Measurements from ENCODE around the gene PAOX.
"Not testable (repeated sequence)": the region's sequence is repeated elsewhere in the genome, so short reads cannot be mapped to it uniquely, and the experiment has no call there.

Gene PAOX

DNA sequence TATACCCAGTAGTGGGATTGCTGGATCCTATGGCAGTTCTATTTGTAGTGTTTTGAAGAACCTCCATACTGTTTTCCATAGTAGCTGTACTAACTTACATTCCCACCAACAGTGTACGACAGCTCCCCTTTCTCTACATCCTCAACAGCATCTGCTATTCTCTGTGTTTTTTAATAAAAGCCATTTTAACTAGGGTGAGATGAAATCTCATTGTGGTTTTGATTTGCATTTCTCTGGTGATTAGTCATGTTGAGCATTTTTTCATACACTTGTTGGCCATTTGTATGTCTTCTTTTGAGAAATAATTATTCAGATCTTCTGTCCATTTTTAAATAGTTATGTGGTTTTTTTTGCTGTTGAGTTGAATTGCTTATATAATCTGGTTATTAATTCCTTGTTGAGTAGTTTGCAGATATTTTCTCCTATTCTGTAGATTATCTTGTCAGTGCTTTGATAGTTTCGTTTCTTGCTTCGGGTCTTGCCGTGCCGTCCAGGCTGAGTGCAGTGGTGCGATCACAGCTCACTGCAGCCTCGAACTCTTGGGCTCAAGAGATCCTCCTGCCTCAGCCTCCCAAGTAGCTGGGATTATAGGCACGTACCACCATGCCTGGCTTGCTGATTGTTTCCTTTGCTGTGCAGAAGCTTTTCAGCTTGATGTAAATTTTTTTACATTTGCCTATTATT lies 26.9 kb downstream of the PAOX start:
- no peak for DNase-seq (ENCODE audit: low read depth)

DNA sequence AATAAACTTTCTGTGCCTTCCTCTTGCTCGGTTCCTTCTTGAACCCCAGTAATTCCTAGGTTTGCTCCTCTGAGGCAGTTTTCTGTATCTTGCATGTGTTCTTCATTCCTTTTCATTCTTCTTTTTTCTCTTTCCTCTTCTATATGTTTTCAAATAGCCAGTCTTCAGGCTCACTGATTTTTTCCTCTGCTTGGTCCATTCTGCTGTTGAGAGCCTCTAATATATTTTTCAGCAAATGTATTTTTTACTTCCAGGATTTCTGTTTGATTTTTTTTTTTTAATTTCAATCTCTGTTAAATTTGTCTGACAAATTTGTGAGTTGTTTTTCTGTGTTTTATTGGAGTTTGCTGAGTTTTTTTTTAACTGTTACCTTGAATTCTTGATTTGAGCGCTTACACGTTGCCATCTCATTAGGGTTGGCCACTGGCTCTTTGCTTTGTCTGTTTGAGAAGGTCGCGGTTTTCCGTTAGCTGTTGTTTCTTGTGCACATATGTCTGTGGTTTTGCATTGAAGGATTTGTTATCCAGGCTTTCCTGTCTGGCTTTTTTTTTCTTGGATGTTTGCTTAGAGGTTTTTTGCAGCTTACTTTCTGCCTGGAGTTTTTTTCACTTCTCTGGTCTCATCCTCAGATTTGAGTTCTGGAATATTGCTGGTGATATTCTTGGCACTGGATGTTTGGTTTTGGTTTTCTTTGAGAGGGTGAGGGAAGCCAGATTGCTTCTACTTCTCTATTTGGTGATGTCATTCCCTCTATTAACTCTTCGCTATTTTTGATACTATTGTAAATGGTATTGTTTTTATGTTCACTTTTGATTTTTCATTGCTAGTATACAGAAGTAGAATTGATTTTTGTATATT lies 32.7 kb downstream of the PAOX start:
- no peak for DNase-seq (ENCODE audit: low read depth)

DNA sequence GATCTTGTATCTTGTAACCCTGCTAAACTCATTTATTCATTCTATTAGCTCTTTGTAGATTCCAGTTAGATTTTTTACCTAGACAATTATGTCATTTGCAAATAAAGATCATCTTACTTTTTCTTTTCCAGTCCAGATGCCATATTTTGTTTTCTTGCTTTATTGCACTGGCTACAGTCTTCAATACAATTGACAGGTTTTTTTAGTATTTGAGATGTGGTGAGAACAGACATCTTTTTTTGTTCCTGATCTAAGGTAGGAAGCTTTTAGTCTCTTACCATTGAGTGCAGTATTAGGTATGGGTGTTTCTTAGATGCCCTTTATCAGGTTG lies 33.3 kb downstream of the PAOX start:
- DNase-seq (ENCODE audit: low read depth) = no peak

DNA sequence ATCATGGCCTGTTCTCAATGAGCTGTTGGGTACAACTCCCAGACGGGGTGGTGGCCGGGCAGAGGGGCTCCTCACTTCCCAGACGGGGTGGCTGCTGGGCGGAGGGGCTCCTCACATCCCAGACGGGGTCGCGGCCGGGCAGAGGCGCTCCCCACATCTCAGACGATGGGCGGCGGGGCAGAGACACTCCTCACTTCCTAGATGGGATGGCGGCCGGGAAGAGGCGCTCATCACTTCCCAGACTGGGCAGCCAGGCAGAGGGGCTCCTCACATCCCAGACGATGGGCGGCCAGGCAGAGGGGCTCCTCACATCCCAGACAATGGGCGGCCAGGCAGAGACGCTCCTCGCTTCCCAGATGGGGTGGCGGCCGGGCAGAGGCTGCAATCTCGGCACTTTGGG lies 35.3 kb downstream of the PAOX start:
- not testable (repeated sequence) for DNase-seq (ENCODE audit: low read depth)

DNA sequence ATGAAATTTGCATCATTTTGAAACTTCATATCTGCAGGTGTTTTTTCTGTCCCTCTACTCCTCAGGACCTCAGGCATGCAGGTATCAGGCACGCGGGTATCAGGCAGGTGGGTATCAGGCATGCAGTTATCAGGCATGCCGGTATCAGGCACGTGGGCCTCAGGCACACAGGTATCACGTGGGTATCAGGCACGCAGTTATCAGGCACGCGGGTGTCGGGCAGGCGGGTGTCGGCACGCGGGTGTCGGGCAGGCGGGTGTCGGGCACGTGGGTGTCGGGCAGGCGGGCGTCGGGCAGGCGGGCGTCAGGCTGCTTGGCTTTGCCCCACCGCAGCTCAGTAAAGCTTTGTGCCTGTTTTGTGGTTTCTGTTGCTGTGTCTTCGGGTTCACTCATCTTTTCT lies 36.7 kb downstream of the PAOX start:
- no peak for DNase-seq (ENCODE audit: low read depth)

DNA sequence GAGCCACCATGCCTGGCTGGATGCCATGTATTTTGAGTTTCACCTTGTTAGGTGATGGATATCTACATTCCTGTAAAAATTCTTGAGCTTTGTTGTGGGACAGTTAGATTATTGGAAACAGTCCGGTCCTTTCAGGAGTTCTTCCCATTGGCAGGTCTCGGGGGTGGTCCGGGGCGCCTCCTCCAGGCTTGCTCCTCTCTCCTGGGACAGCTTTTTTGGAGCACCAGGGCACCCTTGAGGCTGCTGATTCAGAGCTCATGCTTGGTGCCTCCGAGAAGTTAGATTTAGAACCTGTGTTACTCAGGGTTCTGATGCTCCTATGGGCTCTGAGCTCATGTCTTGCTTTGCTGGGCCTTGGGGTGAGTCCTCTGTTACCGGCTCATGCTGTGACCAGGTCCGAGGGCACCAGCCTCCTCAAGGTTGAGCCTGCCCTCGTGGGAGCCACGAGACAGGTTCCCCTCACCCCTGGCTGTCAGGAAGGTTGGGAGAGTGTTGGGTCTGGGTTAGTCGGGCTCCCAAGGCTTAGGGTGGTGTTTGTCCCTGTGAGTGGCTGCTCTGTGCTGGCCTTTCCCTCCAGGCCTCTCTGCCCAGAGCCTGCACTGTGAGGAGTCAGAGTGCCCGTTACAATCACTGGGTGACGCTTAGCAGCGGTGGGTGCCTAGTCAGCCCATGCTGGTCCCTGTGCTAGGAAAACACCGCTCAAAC lies 39.4 kb downstream of the PAOX start:
- no peak for DNase-seq (ENCODE audit: low read depth)

DNA sequence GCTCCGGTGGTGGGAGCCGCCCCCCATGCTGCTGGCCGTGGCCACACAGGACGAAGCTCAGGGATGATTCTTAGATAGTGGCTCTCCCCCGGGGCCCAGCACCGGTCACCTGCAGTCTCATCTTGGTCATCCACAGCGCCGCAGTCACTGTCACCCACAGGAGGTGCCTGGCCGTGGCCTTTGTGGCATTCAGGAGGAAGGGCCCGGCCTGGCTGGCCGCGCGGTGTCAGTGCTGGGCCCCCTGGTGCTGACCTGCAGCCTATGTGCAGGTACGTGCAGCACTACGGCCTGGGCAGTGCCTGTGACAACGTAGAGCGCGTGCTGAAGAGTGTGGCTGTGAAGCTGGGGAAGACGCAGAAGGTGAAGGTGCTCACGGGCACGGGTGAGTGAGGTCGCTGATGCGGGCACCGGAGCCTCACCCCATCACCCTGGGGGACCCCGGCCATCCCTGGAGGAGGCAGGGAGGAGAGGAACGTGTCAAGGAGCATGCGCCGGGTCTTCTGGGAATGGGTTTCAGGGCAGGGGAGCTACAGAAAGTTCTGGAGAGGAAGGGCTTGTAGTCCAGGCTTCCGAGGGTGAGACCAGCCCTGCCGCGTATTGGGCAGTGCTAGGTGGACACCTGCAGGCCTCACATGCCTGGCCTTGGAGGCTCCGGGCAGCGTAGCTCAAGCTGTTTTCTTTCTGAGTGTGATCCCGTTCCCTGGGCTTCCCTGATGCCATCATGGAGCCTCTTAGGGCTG lies 40.3 kb downstream of the PAOX start:
- no peak for DNase-seq (ENCODE audit: low read depth)

DNA sequence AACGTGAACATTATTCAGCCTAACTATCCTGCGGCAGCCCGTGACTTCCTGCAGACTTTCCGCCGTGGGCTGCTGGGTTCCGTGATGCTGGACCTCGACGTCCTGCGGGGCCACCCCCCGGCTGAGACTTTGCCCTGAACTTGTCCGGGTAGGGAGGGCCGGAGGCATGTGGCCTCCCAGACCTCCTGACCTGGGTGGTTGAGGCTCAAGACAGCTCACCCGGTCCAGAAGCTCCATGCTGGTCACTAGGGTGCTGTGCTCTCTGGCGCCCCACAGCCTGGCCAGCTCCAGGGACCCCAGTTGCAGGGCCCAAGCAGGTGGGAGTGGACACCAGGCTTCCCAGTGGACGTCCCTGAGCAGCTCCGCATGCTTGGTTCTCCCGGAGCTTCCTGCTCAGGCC lies 41.0 kb downstream of the PAOX start:
- no peak for DNase-seq (ENCODE audit: low read depth)

DNA sequence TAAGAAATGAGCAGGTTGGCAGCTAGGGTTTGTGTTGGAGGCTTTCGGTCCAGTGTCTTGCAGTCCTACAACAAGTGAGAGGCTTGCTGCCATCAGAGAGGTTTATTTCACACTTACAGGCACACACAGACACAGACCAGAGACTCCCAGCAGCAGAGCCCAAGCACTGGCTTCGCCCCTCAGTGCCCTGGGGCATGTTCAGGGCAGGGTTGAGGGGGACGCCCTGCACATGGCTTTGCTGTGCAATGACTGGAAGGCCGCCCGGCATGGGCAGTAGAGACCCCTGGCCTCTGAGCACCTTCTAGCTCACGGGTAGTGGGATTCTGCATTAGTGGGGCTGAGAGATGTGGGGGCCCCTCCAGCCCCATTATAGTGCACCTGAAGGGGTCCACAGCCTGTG lies 41.5 kb downstream of the PAOX start:
- no peak for DNase-seq (ENCODE audit: low read depth)

DNA sequence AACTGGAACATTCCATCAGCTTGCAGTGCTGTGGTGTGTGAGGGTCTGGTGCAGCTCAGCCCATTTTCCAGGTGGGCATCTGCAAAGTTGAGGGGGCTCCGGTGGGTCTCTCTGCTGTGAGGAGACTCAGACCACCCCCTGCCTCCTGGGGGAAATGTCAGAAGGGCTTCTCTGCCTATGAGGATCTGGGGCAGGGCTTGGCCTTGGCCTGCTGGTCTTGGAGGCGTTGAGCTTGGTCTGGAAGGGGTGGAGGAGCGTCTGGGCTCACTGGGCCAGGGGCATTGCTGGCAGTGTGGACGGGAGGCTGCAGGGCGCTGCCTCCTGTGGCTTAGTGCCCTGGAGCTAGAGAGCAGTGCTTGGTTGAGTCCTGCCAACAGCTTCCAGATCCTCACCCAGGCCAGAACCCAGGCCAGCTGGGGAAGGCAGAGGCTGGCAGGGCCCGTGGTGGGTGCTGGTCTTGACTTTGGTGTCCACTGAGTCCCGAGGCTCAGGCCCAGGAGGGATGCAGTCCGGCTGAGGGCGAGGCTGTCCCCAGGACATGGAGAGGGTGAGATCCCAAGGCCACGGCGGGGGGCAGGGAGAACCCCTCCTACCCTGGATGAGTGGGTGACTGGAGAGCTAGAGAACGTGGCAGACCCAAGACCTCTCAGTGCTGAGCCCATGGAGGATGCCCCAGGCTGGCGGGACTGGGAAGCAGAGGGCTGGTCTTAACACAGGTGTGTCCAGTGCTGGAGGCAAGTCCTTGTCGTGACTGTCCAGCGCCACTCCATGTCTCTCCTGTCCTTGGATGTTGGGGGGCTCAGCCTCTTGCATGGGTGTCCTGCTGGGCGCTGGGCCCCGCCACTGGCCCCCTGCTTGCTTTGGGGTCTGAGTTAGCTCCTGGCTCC lies 42.5 kb downstream of the PAOX start:
- no peak for DNase-seq (ENCODE audit: low read depth)

DNA sequence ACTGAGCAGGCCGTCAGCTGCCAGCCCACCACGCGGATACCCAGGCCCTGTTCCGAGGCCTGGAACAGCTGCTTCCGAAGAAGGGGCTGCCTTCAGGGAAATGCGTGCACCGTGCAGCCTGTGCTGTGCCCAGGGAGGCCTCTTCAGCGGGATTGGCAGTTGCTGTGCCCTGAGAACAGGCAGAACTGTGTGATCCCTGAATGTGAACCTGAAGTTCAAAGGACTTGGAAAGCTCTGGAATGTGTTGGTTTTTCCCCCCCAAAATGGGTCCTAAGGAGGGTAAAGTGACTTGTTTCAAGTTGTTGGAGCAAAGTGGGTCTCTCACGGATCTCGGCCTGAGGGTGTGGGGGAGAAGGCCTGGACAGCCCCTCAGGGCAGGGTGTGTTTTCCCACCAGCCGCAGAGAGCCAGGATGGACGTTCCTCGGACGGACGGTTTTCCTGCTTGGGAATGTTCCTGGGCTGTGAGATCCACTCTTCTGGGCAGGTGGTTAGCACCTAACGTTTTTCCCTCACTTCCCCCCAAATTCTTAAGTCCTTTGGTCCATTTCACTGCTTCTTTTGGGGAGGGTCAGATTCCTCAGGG lies 43.3 kb downstream of the PAOX start:
- DNase-seq (ENCODE audit: low read depth) = no peak

DNA sequence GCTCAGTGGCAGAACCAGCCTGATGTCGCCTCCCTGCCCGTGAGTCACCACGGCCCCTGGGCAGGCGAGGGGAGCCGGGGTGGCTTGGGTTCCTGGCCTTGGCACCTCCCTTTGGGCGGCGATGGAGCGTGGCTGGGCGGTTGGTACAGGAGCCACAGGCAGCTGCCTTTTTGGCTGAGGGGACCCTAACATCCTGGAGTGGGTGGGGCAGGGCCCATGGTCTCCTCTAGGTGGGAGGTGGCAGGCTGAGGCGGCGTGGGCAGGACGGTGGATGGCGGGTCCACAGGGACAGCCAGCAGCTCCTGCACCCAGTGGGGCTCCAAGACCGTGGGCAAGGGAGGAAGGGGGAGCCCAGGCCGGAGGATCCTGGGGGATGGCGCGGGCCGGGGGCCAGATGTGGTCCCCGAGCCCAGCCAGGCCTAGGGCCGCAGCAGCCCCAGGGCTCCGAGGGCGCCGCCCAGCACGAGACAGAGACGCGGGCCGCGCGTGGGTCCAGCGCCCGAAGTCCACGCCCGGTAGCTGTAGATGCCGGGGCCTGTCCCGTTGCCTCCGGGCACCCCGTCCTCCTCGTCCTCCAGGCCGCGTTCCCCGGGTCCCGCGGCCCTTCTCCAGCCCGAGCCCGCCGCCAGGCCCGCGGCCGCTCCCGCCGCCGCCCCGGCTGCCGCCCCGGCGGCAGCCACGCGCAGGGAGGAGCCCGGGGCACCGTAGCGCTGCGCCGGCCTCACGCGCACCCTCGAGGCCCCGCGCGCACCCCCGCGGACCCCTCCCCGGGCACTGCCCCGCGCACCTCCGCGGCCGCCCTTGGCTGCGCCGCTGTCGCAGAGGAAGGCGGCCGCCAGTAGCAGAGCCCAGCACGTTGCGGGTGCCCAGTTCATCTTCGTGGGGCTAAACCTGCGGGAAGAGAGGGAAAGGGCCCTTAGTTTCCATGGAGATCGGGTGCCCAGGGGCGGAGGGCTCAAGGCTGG lies 44.0 kb downstream of the PAOX start:
- no peak for DNase-seq (ENCODE audit: low read depth)

DNA sequence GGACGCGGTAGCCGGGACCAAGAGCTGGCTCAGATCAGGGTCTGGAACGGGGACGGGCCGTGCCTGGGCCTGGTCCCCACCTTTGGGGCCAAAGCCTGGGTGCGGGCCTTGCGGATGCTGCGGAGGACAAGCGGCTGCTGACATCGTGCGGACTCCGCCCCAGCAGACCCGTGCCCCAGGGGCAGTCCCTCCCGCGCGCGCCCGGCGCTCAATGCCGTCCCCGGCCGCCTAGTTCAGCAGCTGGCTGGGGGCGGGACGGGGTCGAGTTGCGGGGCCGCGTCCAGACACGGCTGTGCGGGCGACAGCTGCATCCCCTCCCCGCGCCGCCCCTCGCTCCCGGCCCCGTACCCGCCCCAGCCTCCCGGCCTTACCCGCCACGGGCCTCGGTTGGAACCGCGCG lies 45.0 kb downstream of the PAOX start:
- not testable (repeated sequence) for DNase-seq (ENCODE audit: low read depth)

DNA sequence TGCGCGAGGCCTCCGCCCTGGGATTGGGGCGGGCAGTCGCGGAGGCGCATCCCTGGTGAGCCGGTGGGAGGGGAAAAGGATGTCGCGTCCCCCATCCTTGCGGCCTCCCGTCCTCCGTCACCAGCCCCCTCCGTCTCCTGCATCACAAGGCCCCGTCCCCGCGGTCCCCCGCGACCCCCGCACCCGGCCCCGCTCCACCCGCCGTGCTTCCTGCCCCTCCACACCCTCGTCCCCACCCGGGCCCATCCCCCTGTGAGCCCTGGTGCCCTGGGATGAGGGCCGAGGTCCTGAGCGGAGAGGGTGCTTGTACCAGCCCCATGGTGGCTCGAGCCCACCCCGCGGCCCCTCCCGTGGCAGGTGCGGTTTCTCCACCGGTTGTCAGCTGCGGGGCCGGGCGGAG lies 45.5 kb downstream of the PAOX start, which contains the start of gene SPRN:
TSS of gene SPRN (minus strand) at position 25 of the 400 bp plus-strand sequence. CDS start 944 bp downstream, outside the sequence.
- DNase-seq (ENCODE audit: low read depth) = not testable (repeated sequence)

DNA sequence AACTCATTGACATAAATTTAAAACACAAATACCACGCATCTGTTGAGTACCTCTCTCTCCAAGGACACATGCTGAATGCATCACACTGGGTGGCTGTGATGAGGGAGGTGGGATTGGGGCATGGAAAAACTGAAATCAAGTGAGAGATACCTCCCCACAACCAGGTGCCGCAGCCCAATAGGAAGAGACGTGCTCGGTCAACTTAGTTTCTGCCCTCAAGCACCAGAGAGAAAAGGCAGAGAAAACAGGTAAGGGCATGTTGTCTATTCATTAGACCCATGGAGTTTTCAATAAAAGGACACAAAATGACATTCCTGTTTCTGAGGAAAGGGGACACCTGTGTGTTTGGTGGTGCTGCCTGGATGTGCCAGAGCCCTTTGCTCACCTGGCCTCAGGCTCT lies 50.5 kb downstream of the PAOX start:
- not testable (repeated sequence) for DNase-seq (ENCODE audit: low read depth)

DNA sequence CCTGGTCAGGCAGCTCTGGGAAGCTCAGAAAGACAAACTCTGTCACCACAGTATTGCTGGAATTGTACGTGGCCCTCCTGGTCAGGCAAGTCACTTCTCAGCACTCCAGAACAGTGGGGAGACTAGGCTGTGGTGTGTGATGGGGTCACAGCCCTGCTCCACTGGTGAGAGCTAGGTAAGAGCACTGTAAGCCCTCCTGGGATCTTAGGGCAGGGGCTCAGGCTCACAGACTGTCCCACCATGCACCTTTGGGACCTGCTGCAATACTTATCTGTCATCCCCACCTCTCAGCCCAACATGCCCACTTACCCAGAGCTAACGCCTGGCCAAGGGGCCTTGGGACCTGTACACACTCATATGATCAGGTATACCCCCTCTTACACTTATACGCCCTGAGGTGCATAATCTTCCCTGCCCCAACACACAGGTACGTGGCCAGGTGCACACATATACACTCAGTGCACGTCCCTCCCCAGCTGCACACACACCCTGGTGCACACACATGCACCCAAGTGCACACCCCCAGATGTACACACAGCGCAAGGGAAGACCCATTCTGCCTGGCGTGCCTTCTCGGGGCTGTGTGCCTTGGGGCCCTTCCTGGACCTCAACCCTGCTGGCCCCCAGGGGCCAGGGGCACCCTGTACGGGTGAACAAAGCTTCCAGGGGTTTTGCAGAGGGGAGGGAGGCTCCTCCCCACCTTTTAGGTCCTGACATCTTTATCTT lies 53.0 kb downstream of the PAOX start:
- DNase-seq (ENCODE audit: low read depth) = not testable (repeated sequence)

DNA sequence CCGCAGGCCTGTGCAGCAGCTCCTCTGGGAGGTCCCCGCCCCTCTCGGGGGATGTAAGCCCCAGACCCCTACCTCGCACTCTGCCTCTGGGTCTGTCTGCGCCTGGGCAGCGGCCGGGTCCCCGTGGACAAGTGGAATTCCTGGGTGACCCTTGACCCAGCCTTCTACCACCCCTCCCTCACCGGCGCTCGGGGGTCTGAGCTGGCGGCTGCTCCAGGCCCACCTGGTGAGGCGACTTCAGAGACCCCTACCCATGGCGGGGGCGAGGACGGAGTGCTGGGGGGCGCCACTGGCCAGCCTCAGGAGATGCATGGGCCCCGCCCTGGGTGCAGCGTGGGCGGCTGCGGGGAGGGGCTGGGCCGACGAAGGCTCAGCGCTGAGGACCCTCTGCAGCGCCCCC lies 53.7 kb downstream of the PAOX start:
- DNase-seq (ENCODE audit: low read depth) = not testable (repeated sequence)

DNA sequence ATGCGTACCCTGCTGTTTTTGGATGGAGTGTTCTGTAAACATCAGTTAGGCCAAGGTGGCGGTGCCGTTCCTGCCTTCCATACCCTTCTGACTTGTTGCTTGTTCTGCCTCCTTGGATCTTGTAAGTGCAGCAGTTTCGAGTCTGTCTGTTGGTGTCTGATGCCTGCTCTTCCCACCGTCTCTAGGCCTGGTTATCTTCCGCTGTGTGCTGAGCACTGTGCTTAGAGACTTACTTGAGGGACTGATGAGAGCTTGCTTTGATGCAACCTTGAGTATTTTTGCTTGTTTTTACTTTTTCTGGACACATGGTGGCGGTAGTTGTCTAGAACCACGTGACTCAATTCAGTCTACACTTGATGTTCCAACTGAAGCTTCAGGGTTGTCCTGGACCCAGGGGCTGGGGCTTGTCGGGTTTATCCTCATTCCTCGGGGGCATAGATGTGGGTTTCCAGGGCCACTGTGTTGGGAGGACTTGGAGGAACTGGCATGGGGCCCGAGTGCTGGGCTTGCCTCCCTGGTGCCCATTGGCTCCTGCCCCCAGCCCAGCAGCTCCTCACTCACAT lies 59.7 kb downstream of the PAOX start:
- DNase-seq (ENCODE audit: low read depth) = no peak

All from activated T-cell treated with anti-CD3 and anti-CD28 coated beads for 1 hour (primary cell).